ENCODE data around the gene NRXN3.

- TF ChIP-seq CTCF (IDR thresholded peaks at IDR 0.05; ENCODE audit: poor library complexity) (no peak), EZH2 (IDR thresholded peaks at IDR 0.05; ENCODE audit: borderline replicate concordance) (no peak)
Measured at GRCh38 chr14:79101388-79101787, 931.2 kb downstream of the NRXN3 start.
